Mammary epithelial cell (primary cell): Measurements from ENCODE around the gene KIF26A.

ENCODE experiments used
- CTCF ChIP-seq, 2 donors: IDR thresholded peaks in 1 of 2; conservative IDR thresholded peaks in 1 of 2; 2 replicates each; pipeline ENCODE4 v1.5.1; 2011 to 2012; ENCODE audit warnings: inconsistent platforms in 2 of 2, low read length in 2 of 2, mild to moderate bottlenecking in 2 of 2, control low read depth in 1 of 2, low read depth in 1 of 2; ENCODE audit not compliant: insufficient read depth in 1 of 2; ENCODE audit errors: extremely low read depth in 1 of 2
- EZH2 ChIP-seq: IDR thresholded peaks from 2 replicates; pipeline ENCODE4 v1.6.1; 2012; ENCODE audit warnings: low read length, inconsistent platforms, borderline replicate concordance

- TF ChIP-seq CTCF (conservative IDR thresholded peaks at IDR 0.05 in 1 of 2, IDR thresholded peaks at IDR 0.05 in 1 of 2; ENCODE audit: extremely low read depth in 1 of 2, insufficient read depth in 1 of 2, low read depth in 1 of 2, low read length in 2 of 2) (no peak), EZH2 (no peak)
Observed at GRCh38 chr14:104211741-104212140, 73.4 kb downstream of the KIF26A start.
